A549 treated with Hydrocortisone at 1 μM for 4 hours (cell line): Measurements from ENCODE around the gene RBM22. TPM values are rescaled to one million over a fixed set of nuclear protein-coding genes. Genes with fewer than 3 reads are reported as not detected.

Experiments
- total RNA-seq: library from RNA; stranded (reverse); fragments of 200-300 nt; extraction: Qiagen RNA extraction; gene quantifications from 5 replicates; pipeline ENCODE4 v1.2.3, GENCODE V29; 2022

RBM22 gene
- 44.3 to 55.7 TPM (median 45.7 TPM) in 5 replicates for total RNA-seq

DNA sequence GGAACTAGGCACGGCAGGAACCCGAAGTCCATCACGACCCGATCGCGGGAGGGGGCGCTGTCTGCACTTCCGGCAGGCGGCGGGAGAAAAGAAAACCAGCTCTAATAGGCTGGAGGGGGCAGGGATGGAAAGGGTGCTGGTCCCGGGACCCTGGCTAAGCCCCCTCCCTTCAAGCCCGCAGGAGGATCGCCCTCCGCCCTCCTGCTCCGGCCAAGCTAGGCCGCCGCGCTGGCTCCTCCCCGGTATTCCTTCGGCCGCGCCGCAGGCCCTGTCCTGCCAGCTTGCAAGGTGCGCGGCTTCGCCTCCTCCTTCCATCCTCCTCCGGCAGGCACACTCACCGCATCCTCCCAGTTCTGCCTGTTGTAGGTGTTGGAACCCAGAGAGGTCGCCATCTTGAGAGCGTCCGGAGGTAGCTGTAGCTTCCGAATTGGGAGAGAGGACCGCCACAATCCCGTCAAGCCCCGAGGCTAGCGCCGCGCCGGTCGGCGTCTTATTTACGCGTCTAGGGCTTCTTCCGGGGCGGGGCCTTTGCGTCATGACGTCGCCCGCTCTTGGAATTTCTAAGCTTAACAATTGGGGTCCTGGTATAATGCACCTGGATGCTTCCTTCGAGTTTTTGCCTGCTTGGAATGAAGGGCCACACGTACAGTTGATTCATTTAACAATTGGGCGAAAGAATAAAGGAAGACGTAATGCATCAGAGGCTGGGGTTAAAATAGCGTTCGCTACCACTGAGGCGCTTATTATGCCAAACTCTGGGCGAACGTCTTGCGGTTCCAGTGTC lies at the start of gene RBM22:
RBM22 (minus strand) TSS at position 469 of the 784 bp plus-strand sequence; CDS start at position 392, 77 bp downstream.

GRCh38 chr5:150661086-150661485 lies 39.8 kb downstream of the RBM22 start, which contains the start of gene MYOZ3:
Gene MYOZ3 (plus strand): TSS chr5:150661251. CDS start chr5:150662942, 1,691 bp downstream.

Other genes with a start within 250 kb of the RBM22 start
- gene NDST1, start 192.9 kb downstream of the RBM22 start, total RNA-seq, result 50.1 to 68.1 TPM (median 60.2 TPM) in 5 replicates
- 21.7 to 25.7 TPM (median 24.0 TPM) in 5 replicates for gene SYNPO, start 60.4 kb downstream of the RBM22 start, total RNA-seq
- 0.07 to 0.14 TPM in 2 of 5 replicates, not detected in the others for gene MYOZ3, start 39.8 kb downstream of the RBM22 start, total RNA-seq
- 17.9 to 21.2 TPM (median 19.2 TPM) in 5 replicates for gene DCTN4, start 58.0 kb upstream of the RBM22 start, total RNA-seq
- gene SMIM3, start 77.7 kb upstream of the RBM22 start, total RNA-seq, result 13.1 to 16.4 TPM (median 14.6 TPM) in 5 replicates
- gene IRGM, start 145.5 kb upstream of the RBM22 start, total RNA-seq, result 0.09 to 0.32 TPM (median 0.17 TPM) in 5 replicates
- gene ZNF300, start 203.9 kb upstream of the RBM22 start, total RNA-seq, result 2.0 to 3.0 TPM (median 2.3 TPM) in 5 replicates